Activated CD4-positive, alpha-beta memory T cell treated with anti-CD3 and anti-CD28 coated beads for 36 hours (primary cell): ENCODE data around the gene PABPN1L. TPM values are rescaled to one million over a fixed set of nuclear protein-coding genes. Genes with fewer than 3 reads are reported as not detected.

Experiments
- total RNA-seq, 2 experiments: library from RNA; stranded (reverse); gene quantifications; one replicate each; pipeline ENCODE4 v1.2.3, GENCODE V29; 2021

The PABPN1L gene
- total RNA-seq, 2 experiments from 2014 or later, result not detected

Other genes with a start within 250 kb of the PABPN1L start
- gene IL17C, start 228.1 kb downstream of the PABPN1L start, total RNA-seq, result under 1 TPM in 1 of 2 experiments, not detected in 1; 0.22 TPM
- 100 to 1,000 TPM; 262 to 265 TPM for gene CYBA, start 215.6 kb downstream of the PABPN1L start, total RNA-seq
- gene MVD, start 203.6 kb downstream of the PABPN1L start, total RNA-seq, result 100 to 1,000 TPM; 111 to 113 TPM
- 1 to 10 TPM; 5.5 to 5.8 TPM for gene SNAI3, start 180.2 kb downstream of the PABPN1L start, total RNA-seq
- gene RNF166, start 160.3 kb downstream of the PABPN1L start, total RNA-seq, result 10 to 100 TPM; 46.4 to 55.6 TPM
- 10 to 100 TPM; 38.0 to 41.6 TPM for gene CTU2, start 160.2 kb downstream of the PABPN1L start, total RNA-seq
- gene PIEZO1, start 81.4 kb downstream of the PABPN1L start, total RNA-seq, result 100 to 1,000 TPM; 221 to 234 TPM
- gene CDT1, start 62.9 kb downstream of the PABPN1L start, total RNA-seq, result 100 to 1,000 TPM; 169 to 183 TPM
- 100 to 1,000 TPM; 270 to 272 TPM for gene APRT, start 54.7 kb downstream of the PABPN1L start, total RNA-seq
- gene GALNS, start 9.7 kb downstream of the PABPN1L start, total RNA-seq, result 10 to 100 TPM; 22.0 to 24.1 TPM
- gene TRAPPC2L, start 9.5 kb downstream of the PABPN1L start, total RNA-seq, result 10 to 100 TPM; 63.6 to 71.5 TPM
- under 1 TPM in 1 of 2 experiments, not detected in 1; 0.12 TPM for gene CBFA2T3, start 110.5 kb upstream of the PABPN1L start, total RNA-seq
- gene ACSF3, start 227.2 kb upstream of the PABPN1L start, total RNA-seq, result 10 to 100 TPM; 36.1 to 37.3 TPM